Type B pancreatic cell (in vitro differentiated cells): ENCODE measurements around the gene NCF2. TPM values are rescaled to one million over a fixed set of nuclear protein-coding genes. Genes with fewer than 3 reads are reported as not detected.

Experiments used
- DNase-seq: peaks from one replicate; pipeline ENCODE4 v3.0.0; 2021; ENCODE audit warnings: mixed read lengths; ENCODE audit not compliant: unreplicated experiment; ENCODE audit errors: extremely low spot score
- H3K27ac Mint-ChIP-seq: 2 replicates; pipeline ENCODE4 v1.8.0; 2021; ENCODE audit warnings: mild to moderate bottlenecking, mixed read lengths
- H3K27me3 Mint-ChIP-seq: 2 replicates; pipeline ENCODE4 v1.8.0; 2021; ENCODE audit warnings: mixed read lengths
- H3K36me3 Mint-ChIP-seq: 2 replicates; pipeline ENCODE4 v1.8.0; 2021; ENCODE audit warnings: mixed read lengths
- H3K4me1 Mint-ChIP-seq: one replicate; pipeline ENCODE4 v1.8.0; 2021; ENCODE audit warnings: mixed read lengths; ENCODE audit not compliant: unreplicated experiment
- H3K4me3 Mint-ChIP-seq: 2 replicates; pipeline ENCODE4 v1.8.0; 2021; ENCODE audit warnings: mild to moderate bottlenecking, mixed read lengths
- H3K9me3 Mint-ChIP-seq: 2 replicates; pipeline ENCODE4 v1.8.0; 2021; ENCODE audit warnings: mixed read lengths
- total RNA-seq: library from RNA; stranded (reverse); gene quantifications from 2 replicates; pipeline ENCODE4 v1.2.1, GENCODE V29; 2021; ENCODE audit warnings: low replicate concordance
- TF ChIP-seq, protein P1 (sequence below): fragments of 200-600 bp; sonication (generic); conservative IDR thresholded peaks from 2 replicates; pipeline ENCODE4 v1.5.0; 2021; ENCODE audit warnings: antibody characterized with exemption, mild to moderate bottlenecking

The NCF2 gene
- total RNA-seq, 1 donor from 2014 or later = 0.68 TPM

DNA sequence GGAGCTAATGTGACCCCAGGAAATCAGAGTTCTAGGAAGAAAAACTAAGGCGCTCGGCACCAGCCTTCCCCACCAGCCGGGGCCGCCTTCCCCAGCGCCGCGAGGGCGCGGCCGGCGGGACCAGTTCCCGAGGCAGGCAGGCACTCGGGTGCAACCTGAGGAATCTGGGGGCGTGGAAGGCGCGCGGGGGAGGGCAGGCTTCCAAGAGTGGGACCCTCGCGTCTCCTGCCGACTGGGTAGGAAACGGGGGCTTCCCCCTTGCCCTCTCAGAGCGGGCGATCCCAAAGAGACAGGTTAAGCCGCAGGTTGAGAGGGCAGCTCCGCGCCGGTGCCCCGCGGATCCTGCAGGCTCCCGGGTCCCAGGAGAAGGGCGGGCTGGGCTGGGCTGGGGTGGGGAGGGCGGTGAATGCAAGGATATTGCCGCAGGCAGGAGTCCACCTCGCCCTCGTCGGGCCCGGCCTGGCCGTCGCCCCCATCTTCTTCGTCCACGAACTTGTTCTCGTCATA, 44.9 kb upstream of the NCF2 start:
- peak; percentile 71 for DNase-seq
- Mint-ChIP-seq H3K9me3 (no peaks in the 10 kb centered on the region), H3K4me1 (peaks cover 33% of the 10 kb centered on the region), H3K36me3 (peaks cover 15% of the 10 kb centered on the region), H3K27me3 (peaks cover 19% of the 10 kb centered on the region), H3K27ac (peak overlapping the region; percentile 97), H3K4me3 (peak overlapping the region; percentile 99)
- TF ChIP-seq, protein P1, sequence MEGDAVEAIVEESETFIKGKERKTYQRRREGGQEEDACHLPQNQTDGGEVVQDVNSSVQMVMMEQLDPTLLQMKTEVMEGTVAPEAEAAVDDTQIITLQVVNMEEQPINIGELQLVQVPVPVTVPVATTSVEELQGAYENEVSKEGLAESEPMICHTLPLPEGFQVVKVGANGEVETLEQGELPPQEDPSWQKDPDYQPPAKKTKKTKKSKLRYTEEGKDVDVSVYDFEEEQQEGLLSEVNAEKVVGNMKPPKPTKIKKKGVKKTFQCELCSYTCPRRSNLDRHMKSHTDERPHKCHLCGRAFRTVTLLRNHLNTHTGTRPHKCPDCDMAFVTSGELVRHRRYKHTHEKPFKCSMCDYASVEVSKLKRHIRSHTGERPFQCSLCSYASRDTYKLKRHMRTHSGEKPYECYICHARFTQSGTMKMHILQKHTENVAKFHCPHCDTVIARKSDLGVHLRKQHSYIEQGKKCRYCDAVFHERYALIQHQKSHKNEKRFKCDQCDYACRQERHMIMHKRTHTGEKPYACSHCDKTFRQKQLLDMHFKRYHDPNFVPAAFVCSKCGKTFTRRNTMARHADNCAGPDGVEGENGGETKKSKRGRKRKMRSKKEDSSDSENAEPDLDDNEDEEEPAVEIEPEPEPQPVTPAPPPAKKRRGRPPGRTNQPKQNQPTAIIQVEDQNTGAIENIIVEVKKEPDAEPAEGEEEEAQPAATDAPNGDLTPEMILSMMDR = no peak

DNA sequence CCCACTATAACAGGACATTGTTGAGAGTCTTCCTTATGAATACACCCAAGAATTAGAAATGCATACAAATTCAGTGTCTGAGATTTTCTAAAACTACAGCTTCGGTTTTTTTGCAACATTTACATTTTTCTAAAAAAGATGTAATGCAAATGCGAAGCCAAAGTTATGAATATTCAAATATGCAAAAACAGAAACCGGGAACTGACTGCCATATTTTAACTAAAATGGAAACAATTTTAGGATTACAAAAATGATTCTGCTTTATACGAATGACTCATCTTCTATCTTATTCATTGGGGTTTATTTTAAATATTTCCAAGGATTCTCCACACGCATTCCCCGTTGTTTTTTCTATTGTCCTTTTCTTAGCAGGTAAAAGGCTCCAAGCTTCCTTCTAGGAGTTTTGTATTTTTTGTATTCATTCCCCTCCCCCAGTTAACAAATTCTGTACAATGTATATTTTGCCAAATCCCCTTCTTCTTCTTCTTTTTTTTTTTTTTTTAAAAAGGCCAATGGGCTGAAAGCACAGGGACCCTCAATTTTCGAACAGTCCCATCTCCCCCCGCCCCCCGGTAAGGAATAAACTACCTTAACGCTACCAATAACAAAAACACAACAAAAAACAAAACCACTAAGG, 44.3 kb upstream of the NCF2 start:
- Mint-ChIP-seq H3K4me3 (peak overlapping the region; percentile 99), H3K27me3 (peaks cover 19% of the 10 kb centered on the region), H3K36me3 (peaks cover 15% of the 10 kb centered on the region), H3K4me1 (peaks cover 33% of the 10 kb centered on the region), H3K9me3 (no peaks in the 10 kb centered on the region), H3K27ac (peak overlapping the region; percentile 82)
- TF ChIP-seq, protein P1 = no peak
- no peak for DNase-seq

DNA sequence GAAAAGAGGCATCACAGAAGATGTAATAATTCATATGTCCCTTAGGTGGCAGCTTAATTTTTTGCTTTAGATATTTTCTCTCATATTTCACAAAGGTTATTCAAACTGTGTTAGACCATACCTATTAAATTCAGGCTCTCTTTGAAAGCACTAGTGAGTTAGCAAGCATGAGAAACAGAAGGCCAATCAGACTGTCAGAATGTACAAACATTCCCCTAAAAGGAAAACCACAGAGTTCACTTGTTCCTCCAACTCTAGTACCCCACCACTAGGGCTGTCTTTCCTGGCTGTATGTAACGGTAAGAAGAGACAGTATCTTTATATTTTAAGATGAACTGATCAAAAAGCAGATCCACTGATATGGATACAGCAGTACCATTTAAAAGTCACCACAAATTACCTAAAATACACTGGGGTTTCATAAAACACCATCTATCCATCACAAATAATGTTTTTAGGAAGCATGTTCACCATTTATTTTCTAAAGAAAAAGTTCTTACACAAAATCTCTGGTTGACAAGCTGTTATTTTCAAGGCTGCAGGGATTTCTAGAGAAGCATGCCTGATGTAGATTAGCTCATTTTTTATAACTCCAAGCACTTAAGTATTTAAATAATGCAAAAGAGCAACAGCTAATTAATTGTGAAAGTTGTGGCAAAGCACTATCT, 43.6 kb upstream of the NCF2 start:
- peak overlapping the region; percentile 99 for H3K4me3 Mint-ChIP-seq
- H3K27me3 Mint-ChIP-seq = peaks cover 19% of the 10 kb centered on the region
- H3K36me3 Mint-ChIP-seq = peaks cover 17% of the 10 kb centered on the region
- DNase-seq = no peak
- TF ChIP-seq, protein P1 = peak; percentile 79
- peaks cover 34% of the 10 kb centered on the region for H3K4me1 Mint-ChIP-seq
- no peaks in the 10 kb centered on the region for H3K9me3 Mint-ChIP-seq
- H3K27ac Mint-ChIP-seq = peak overlapping the region; percentile 82

DNA sequence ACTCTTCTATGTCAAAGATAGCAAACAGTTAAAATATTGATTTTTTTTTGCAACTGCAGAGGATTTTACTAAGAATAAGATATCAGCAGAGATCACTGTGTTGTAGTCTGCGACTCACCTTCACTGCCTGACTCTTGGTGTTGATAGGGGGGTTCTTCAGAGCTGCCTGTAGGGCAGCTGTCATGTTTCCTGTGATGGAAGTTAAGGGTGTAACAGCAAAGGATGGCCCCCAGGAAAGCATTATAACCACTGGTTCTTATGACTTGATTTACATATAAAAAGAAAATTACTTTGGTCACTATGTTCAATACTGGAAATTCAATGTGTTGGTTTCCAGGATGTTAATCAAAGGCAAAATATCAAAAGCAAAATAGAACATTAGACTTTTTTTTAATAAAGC, 42.7 kb upstream of the NCF2 start:
- TF ChIP-seq, protein P1 = no peak
- Mint-ChIP-seq H3K4me1 (peaks cover 38% of the 10 kb centered on the region), H3K4me3 (peak overlapping the region; percentile 99), H3K36me3 (peaks cover 24% of the 10 kb centered on the region), H3K9me3 (no peaks in the 10 kb centered on the region), H3K27me3 (peaks cover 15% of the 10 kb centered on the region), H3K27ac (no peak overlapping the region)
- DNase-seq = no peak

DNA sequence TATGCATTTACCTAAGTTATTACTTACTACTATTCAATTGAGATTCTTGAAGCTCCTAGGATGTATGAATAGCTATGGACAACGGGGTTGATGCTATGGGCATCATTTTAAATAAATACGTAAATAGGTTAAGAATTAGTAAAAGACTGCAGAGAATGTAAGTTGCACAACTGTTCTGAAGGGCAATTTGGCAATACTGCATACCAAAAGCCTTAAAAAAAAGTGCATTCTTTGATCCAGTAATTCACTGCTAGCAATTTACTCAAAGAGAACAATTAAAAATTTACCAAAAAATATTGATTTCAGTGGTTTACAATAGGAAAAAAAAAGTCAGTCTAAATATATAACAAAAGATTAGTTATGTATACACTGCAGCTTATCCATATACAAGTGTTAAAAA, 41.9 kb upstream of the NCF2 start:
- peaks cover 24% of the 10 kb centered on the region for H3K36me3 Mint-ChIP-seq
- no peak overlapping the region for H3K27ac Mint-ChIP-seq
- TF ChIP-seq, protein P1 = no peak
- peak overlapping the region; percentile 11 for H3K4me3 Mint-ChIP-seq
- H3K4me1 Mint-ChIP-seq = peaks cover 38% of the 10 kb centered on the region
- no peaks in the 10 kb centered on the region for H3K9me3 Mint-ChIP-seq
- DNase-seq = no peak
- peaks cover 11% of the 10 kb centered on the region for H3K27me3 Mint-ChIP-seq
